ENCODE results near the gene OCA2.

DNA sequence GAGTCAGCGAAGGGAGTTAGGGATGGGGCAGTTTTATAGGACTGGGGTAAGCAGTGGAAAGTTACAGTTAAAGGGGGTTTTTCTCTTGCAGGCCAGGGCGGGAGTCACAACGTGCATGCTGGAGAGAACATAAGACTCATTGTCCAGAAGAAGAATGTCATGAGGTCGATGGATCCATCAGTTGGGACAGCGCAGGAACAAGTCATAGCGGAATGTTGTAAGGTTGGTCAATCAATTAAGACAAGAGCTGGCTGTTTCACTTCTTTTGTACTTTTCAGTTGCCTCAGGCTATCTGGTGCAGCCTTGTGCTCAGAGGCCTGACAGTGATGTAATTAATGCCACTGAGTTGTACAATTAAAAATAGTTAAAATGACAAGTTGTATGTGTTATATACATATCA lies 165.6 kb downstream of the OCA2 start:
- TF ChIP-seq CTCF (IDR thresholded peaks at IDR 0.05; ENCODE audit: low read length): no peak
- TF ChIP-seq EZH2 (optimal IDR thresholded peaks at IDR 0.05; ENCODE audit: low read depth, low read length): no peak
